H1 (cell line): Measurements from ENCODE around the gene PRR36. TPM values are rescaled to one million over a fixed set of nuclear protein-coding genes. Genes with fewer than 3 reads are reported as not detected.

Experiments used
- TAF1 ChIP-seq: IDR thresholded peaks from 2 replicates; pipeline ENCODE4 v1.6.1; 2011; ENCODE audit warnings: mild to moderate bottlenecking, low read depth, low read length
- YY1 ChIP-seq: IDR thresholded peaks from 2 replicates; pipeline ENCODE4 v1.6.1; 2011; ENCODE audit warnings: low read depth, mild to moderate bottlenecking, low read length
- ZNF274 ChIP-seq: IDR thresholded peaks from 2 replicates; pipeline ENCODE4 v1.7.0; 2012; ENCODE audit warnings: low read length, borderline replicate concordance; ENCODE audit errors: extremely low read depth
- polyA plus RNA-seq, 7 experiments: library from polyadenylated mRNA; depleted of rRNA in 3 of 7; stranded (reverse) in 5 of 7; unstranded in 2 of 7; fragments of >200 nt in 5 of 7; fragments of 200-250 nt in 2 of 7; gene quantifications; 1 replicate in 5 of 7; 2 replicates in 1 of 7; 4 replicates in 1 of 7; pipeline versions ENCODE4 v1.2.1 to v1.2.3, GENCODE V29; 2011 to 2013; ENCODE audit warnings: missing spikeins in 2 of 7, mixed read lengths in 2 of 7
- total RNA-seq: library from RNA; stranded (reverse); fragmentation: NEBNext Ultra II Directional; extraction: Animal tissue kit (Norgen Biotek cat#: 25700); gene quantifications from 2 replicates; pipeline ENCODE4 v1.2.1, GENCODE V29; 2021

PRR36 gene
- total and polyA plus RNA-seq, 2 of the 8 experiments (the other 6 are each of a cell fraction or from before 2014, with no cell fraction given): 1.6 to 23.9 TPM

- TF ChIP-seq TAF1: no peak
- TF ChIP-seq YY1: no peak
- TF ChIP-seq ZNF274: no peak
- TF ChIP-seq, all 59 proteins: peak for 0
Measured at GRCh38 chr19:7856109-7856591, 18.0 kb downstream of the PRR36 start (continued).
